GM19324 (cell line): ENCODE results near the gene HOXC11.

ENCODE experiments used
- ATAC-seq: cut with Tn5 transposase; IDR thresholded peaks from one replicate; pipeline ENCODE4 v1.9.1; 2021; ENCODE audit warnings: mild to moderate bottlenecking, moderate library complexity; ENCODE audit not compliant: unreplicated experiment, low FRiP score

The HOXC11 gene

GRCh38 chr12:53972722-53973235 lies at the start of gene HOXC11:
Gene HOXC11, plus strand, starts transcription at chr12:53973126. Its CDS starts 116 bp downstream, at chr12:53973242.
- no peak for ATAC-seq

GRCh38 chr12:53924521-53925405 lies 48.2 kb upstream of the HOXC11 start:
- ATAC-seq, result no peak

- no peak for ATAC-seq
These were observed 45.5 kb upstream of the HOXC11 start for GRCh38 chr12:53927220-53928029.

GRCh38 chr12:53928054-53928835 lies 44.7 kb upstream of the HOXC11 start:
- no peak for ATAC-seq

- no peak for ATAC-seq
These were observed 43.4 kb upstream of the HOXC11 start for GRCh38 chr12:53929527-53929926.

- ATAC-seq, result no peak
These were observed 42.2 kb upstream of the HOXC11 start for GRCh38 chr12:53930591-53931255.

- no peak for ATAC-seq
These were observed 40.9 kb upstream of the HOXC11 start for GRCh38 chr12:53931844-53932581.

GRCh38 chr12:53932915-53933314 lies 40.0 kb upstream of the HOXC11 start:
- ATAC-seq, result no peak

GRCh38 chr12:53935383-53936341 lies 37.3 kb upstream of the HOXC11 start:
- ATAC-seq, result no peak

GRCh38 chr12:53937099-53937498 lies 35.8 kb upstream of the HOXC11 start:
- no peak for ATAC-seq

GRCh38 chr12:53937596-53938325 lies 35.2 kb upstream of the HOXC11 start:
- no peak for ATAC-seq

- no peak for ATAC-seq
These were observed 34.4 kb upstream of the HOXC11 start, which contains the start of gene HOXC13 for GRCh38 chr12:53938326-53939140. Gene HOXC13, plus strand, starts transcription at chr12:53938831. Its CDS starts 76 bp downstream, at chr12:53938907.

- no peak for ATAC-seq
These were observed 33.5 kb upstream of the HOXC11 start for GRCh38 chr12:53939141-53940108.

- ATAC-seq, result no peak
These were observed 32.4 kb upstream of the HOXC11 start for GRCh38 chr12:53940443-53941014.

- ATAC-seq, result no peak
These were observed 31.7 kb upstream of the HOXC11 start for GRCh38 chr12:53941187-53941586.
